Stimulated activated CD4-positive, alpha-beta T cell treated with anti-CD3 and anti-CD28 coated beads, Interleukin-12 subunit alpha, Interleukin-12 subunit beta, amount 100 ng/mL, for 48 hours (primary cell): ENCODE results near the gene PCDHGA8.
A peak's percentile ranks its signal among the peaks of the same experiment; 100 is the strongest.
"Not testable (repeated sequence)": the region's sequence is repeated elsewhere in the genome, so short reads cannot be mapped to it uniquely, and the experiment has no call there.

ENCODE experiments used
- DNase-seq, 3 donors: peaks; one replicate each; pipeline ENCODE4 v3.0.0-alpha.2; 2020; ENCODE audit warnings: low read depth in 2 of 3, low spot score in 1 of 3

PCDHGA8 gene

DNA sequence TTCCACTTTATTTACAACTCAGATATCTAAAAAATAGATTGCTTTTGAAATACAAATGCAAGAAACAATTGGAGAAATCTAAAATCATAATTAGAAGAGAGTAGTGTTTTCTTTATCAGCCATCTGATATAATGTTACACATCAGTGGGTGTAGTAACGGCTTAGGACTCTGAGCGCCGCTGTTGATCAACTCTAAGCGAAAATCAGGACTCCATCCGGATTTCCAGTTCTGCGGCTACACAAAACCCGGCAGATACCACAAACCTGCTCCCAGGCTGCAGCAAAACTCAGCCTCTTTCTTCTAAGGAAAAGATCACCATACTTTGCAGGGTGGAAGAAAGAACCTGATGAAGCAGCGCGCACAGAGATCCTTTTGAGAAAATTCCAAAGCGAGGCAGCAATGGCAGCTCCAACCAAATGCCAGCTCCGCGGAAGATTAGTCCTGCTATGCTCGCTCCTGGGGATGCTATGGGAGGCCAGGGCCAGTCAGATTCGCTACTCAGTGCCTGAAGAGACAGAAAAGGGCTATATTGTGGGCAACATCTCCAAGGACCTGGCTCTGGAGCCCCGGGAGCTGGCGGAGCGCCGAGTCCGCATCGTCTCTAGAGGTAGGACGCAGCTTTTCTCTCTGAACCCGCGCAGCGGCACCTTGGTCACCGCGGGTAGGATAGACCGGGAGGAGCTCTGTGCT lies 10.3 kb downstream of the PCDHGA8 start, which contains the start of gene PCDHGA9:
Gene PCDHGA9, plus strand, starts transcription at position 226 of the 691 bp plus-strand sequence. Its CDS starts 175 bp downstream, at position 401.
- no peak for DNase-seq

DNA sequence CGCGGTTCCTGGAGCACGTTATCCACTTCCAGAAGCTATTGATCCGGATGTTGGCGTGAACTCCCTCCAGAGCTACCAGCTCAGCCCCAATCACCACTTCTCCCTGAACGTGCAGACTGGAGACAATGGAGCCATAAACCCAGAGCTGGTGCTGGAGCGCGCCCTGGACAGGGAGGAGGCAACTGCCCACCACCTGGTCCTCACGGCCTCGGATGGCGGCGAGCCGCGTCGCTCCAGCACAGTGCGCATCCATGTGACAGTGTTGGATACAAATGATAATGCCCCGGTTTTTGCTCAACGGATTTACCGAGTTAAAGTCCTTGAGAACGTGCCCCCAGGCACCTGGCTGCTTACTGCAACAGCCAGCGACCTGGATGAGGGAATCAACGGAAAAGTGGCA lies 11.0 kb downstream of the PCDHGA8 start:
- DNase-seq, result no peak

DNA sequence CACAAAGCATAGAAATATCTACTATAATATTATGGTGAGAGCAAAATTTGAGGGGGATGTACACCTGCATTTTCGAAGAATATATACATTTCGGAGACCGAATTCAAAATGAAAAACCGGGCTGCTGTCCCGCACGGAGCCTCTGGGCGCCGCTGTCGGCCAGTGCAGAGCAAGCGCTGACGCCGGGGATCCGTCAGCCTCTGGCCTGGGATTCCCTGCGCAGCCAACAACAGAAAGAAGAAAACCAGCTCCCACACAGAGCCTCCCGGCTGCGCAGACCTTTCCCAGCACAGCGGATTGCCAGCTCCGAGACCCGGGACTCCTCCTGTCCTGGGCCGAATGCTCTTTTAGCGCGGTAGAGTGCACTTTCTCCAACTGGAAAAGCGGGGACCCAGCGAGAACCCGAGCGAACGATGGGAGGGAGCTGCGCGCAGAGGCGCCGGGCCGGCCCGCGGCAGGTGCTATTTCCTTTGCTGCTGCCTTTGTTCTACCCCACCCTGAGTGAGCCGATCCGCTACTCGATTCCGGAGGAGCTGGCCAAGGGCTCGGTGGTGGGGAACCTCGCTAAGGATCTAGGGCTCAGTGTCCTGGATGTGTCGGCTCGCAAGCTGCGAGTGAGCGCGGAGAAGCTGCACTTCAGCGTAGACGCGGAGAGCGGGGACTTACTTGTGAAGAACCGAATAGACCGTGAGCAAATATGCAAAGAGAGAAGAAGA lies 15.5 kb downstream of the PCDHGA8 start, which contains the start of gene PCDHGB6:
Gene PCDHGB6, plus strand, starts transcription at position 232 of the 716 bp plus-strand sequence. Its CDS starts 182 bp downstream, at position 414.
- DNase-seq, result peak in 1 of 3 donors; percentile 25

DNA sequence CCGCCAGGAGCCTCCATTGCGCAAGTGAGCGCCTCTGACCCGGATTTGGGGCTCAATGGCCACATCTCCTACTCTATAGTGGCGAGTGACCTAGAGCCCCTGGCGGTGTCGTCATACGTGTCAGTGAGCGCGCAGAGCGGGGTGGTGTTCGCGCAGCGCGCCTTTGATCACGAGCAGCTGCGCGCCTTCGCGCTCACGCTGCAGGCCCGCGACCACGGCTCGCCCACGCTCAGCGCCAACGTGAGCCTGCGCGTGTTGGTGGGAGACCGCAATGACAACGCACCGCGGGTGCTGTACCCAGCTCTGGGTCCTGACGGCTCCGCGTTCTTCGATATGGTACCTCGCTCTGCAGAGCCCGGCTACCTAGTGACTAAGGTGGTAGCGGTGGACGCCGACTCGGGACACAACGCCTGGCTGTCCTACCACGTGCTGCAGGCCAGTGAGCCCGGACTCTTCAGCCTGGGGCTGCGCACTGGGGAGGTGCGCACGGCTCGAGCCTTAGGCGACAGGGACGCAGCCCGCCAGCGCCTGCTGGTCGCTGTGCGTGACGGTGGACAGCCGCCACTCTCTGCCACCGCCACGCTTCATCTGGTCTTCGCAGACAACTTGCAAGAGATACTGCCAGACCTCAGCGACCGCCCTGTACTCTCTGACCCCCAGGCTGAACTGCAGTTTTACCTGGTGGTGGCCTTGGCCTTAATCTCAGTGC lies 17.3 kb downstream of the PCDHGA8 start:
- DNase-seq, result no peak

DNA sequence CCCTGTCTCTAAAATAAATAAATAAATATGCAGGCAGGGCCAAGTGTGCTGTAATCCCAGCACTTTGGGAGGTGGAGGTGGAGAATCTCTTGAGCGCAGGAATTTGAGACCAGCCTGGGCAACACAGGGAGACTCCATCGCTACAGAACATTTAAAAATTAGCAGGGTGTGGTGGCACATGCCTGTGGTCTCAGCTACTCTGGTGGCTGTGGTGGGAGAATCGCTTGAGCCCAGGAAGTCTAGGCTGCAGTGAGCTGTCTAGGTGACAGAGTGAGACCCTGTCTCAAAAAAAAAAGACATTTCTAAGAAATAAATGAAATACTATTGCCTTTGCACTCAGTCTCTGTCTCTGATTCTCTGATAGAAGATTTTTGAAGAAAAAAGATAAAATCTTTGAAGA lies 19.1 kb downstream of the PCDHGA8 start:
- DNase-seq, result no peak

DNA sequence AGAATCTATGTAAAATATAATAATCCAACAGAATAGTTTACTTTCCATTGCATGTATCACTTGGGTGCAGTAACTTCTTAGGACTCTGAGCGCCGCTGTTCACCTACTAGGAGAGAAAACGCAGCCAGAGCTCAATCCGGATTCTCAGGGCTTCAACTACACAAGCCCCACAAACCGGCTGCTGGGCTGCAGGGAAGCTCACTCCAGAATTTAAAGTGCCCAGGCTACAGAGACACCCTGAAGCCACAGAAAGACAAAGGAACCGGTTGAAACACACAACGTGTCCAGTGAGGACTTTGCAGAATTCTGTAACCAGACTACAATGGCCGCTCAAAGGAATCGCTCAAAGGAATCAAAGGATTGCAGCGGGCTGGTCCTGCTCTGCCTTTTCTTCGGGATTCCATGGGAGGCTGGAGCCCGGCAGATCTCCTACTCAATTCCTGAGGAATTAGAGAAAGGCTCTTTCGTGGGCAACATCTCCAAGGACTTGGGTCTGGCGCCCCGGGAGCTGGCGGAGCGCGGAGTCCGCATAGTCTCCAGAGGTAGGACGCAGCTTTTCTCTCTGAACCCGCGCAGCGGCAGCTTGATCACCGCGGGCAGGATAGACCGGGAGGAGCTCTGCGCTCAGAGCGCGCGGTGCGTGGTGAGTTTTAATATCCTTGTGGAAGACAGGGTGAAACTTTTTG lies 20.6 kb downstream of the PCDHGA8 start, which contains the start of gene PCDHGA10:
Gene PCDHGA10, plus strand, starts transcription at position 134 of the 686 bp plus-strand sequence. Its CDS starts 189 bp downstream, at position 323.
- peak in 1 of 3 donors; percentile 33 for DNase-seq

DNA sequence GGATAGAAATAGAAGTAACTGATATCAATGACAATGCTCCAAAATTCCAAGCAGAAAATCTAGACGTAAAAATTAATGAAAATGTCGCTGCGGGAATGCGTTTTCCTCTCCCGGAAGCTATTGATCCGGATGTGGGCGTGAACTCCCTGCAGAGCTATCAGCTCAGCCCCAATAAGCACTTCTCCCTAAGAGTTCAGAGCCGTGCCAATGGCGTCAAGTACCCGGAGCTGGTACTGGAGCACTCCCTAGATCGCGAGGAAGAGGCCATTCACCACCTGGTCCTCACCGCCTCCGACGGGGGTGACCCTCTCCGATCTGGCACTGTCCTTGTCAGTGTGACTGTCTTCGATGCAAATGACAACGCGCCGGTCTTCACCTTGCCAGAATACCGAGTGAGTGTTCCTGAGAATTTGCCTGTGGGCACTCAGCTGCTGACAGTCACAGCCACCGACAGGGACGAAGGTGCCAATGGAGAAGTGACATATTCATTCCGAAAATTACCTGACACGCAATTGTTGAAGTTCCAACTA lies 21.2 kb downstream of the PCDHGA8 start:
- DNase-seq, result no peak

DNA sequence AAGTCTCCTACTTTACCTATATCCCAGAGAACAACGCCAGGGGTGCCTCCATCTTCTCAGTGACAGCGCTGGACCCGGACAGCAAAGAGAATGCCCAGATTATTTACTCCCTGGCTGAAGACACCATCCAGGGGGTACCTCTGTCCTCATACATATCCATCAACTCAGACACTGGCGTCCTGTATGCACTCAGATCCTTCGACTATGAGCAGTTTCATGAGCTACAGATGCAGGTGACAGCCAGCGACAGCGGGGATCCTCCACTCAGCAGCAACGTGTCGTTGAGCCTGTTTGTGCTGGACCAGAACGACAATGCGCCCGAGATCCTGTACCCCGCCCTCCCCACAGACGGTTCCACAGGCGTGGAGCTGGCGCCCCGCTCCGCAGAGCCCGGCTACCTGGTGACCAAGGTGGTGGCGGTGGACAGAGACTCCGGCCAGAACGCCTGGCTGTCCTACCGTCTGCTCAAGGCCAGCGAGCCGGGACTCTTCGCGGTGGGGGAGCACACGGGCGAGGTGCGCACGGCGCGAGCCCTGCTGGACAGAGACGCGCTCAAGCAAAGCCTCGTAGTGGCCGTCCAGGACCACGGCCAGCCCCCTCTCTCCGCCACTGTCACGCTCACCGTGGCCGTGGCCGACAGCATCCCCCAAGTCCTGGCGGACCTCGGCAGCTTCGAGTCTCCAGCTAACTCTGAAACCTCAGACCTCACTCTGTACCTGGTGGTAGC lies 22.3 kb downstream of the PCDHGA8 start:
- not testable (repeated sequence) for DNase-seq

DNA sequence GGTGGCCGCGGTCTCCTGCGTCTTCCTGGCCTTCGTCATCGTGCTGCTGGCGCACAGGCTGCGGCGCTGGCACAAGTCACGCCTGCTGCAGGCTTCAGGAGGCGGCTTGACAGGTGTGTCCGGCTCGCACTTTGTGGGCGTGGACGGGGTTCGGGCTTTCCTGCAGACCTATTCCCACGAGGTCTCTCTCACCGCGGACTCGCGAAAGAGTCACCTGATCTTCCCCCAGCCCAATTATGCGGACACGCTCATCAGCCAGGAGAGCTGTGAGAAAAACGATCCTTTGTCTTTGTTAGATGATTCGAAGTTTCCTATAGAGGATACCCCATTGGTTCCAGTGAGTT lies 22.8 kb downstream of the PCDHGA8 start:
- DNase-seq, result not testable (repeated sequence)

DNA sequence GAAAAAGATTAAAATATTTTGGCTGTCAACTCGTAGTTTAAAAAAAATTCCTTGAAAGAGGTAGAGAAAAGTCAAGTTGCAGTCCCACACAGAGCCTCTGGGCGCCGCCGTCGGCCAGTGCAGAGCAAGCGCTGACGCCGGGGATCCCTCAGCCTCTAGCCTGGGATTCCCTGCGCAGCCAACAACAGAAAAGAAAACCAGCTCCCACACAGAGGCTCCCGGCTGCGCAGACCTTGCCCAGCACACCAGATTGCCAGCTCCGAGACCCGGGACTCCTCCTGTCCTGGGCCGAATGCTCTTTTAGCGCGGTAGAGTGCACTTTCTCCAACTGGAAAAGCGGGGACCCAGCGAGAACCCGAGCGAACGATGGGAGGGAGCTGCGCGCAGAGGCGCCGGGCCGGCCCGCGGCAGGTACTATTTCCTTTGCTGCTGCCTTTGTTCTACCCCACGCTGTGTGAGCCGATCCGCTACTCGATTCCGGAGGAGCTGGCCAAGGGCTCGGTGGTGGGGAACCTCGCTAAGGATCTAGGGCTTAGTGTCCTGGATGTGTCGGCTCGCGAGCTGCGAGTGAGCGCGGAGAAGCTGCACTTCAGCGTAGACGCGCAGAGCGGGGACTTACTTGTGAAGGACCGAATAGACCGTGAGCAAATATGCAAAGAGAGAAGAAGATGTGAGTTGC lies 25.2 kb downstream of the PCDHGA8 start, which contains the start of gene PCDHGB7:
Gene PCDHGB7, plus strand, starts transcription at position 184 of the 679 bp plus-strand sequence. Its CDS starts 183 bp downstream, at position 367.
- DNase-seq, result peak; percentile 27 to 43 (median 39)

DNA sequence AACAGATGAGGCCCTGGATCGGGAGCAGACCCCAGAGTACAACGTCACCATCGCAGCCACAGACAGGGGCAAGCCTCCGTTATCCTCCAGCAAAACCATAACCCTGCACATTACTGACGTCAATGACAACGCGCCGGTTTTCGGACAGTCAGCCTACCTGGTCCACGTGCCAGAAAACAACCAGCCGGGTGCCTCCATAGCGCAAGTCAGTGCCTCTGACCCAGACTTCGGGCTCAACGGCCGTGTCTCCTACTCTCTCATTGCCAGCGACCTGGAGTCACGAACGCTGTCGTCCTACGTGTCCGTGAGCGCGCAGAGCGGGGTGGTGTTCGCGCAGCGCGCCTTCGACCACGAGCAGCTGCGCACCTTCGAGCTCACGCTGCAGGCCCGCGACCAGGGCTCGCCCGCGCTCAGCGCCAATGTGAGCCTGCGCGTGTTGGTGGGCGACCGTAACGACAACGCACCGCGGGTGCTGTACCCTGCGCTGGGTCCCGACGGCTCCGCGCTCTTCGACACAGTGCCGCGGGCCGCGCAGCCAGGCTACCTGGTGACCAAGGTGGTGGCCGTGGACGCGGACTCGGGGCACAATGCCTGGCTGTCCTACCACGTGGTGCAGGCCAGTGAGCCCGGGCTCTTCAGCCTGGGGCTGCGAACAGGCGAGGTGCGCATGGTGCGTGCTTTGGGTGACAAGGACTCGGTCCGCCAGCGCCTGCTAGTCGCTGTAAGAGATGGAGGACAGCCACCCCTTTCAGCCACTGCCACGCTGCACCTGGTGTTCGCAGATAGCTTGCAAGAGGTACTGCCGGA lies 26.8 kb downstream of the PCDHGA8 start:
- DNase-seq, result no peak

DNA sequence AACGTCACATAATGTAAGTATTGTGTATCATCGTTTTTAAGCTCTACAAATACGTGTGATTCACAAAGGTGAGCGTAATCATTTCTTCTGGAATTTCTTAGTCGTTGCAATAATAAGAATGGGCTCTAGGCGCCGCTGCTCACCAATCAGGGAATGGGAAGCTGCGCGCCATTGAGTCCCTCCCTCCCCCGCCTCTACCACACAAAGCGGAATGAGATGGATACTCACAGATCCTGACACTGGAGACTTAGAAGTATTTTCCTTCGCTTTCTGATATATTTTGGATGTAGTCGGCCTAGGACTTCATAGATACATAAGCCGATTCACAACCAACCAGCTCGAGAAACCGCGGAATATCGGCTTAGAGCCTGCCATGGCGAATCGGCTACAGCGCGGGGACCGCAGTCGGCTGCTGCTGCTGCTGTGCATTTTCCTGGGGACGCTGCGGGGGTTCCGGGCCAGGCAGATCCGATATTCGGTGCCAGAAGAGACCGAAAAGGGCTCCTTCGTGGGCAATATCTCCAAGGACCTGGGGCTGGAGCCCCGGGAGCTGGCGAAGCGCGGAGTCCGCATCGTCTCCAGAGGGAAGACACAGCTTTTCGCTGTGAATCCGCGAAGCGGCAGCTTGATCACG lies 28.5 kb downstream of the PCDHGA8 start, which contains the start of gene PCDHGA11:
Gene PCDHGA11, plus strand, starts transcription at position 197 of the 634 bp plus-strand sequence. Its CDS starts 177 bp downstream, at position 374.
- DNase-seq, result peak in 2 of 3 donors; percentile 36 to 53

DNA sequence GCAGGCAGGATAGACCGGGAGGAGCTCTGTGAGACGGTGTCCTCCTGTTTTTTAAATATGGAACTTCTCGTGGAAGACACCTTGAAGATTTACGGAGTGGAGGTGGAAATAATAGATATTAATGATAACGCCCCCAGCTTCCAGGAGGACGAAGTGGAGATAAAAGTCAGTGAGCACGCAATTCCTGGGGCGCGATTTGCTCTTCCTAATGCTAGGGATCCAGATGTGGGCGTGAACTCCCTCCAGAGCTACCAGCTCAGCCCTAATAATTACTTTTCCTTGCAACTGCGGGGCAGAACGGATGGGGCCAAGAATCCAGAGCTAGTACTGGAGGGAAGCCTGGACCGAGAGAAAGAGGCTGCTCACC lies 29.0 kb downstream of the PCDHGA8 start:
- DNase-seq, result no peak

DNA sequence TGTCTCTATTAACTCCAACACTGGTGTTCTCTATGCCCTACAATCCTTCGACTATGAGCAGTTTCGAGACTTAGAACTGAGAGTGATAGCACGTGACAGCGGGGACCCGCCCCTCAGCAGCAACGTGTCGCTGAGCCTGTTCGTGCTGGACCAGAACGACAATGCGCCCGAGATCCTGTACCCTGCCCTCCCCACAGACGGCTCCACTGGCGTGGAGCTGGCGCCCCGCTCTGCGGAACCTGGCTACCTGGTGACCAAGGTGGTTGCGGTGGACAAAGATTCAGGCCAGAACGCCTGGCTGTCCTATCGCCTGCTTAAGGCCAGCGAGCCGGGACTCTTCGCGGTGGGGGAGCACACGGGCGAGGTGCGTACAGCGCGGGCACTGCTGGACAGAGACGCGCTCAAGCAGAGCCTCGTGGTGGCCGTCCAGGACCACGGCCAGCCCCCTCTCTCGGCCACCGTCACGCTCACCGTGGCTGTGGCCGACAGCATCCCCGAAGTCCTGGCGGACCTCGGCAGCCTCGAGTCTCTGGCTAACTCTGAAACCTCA lies 30.4 kb downstream of the PCDHGA8 start:
- DNase-seq, result no peak

DNA sequence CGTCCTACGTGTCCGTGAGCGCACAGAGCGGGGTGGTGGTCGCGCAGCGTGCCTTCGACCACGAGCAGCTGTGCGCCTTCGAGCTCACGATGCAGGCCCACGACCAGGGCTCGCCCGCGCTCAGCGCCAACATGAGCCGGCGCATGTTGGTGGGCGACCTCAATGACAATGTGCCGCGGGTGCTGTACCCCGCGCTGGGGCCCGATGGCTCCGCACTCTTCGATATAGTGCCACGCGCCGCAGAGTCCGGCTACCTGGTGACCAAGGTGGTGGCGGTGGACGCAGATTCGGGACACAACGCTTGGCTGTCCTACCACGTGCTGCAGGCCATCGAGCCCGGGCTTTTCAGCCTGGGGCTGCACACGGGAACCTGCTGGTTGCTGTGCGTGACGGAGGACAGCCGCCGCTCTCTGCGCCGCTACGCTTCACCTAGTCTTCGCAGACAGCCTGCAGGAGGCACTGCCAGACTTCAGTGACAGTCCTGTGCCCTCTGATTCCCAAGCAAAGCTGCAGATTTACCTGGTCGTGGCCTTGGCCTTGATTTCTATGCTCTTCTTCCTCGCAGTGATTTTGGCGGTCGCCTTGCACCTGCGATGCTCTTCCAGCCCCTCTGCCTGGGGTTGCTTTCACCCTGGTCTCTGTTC lies 35.5 kb downstream of the PCDHGA8 start:
- DNase-seq, result no peak

DNA sequence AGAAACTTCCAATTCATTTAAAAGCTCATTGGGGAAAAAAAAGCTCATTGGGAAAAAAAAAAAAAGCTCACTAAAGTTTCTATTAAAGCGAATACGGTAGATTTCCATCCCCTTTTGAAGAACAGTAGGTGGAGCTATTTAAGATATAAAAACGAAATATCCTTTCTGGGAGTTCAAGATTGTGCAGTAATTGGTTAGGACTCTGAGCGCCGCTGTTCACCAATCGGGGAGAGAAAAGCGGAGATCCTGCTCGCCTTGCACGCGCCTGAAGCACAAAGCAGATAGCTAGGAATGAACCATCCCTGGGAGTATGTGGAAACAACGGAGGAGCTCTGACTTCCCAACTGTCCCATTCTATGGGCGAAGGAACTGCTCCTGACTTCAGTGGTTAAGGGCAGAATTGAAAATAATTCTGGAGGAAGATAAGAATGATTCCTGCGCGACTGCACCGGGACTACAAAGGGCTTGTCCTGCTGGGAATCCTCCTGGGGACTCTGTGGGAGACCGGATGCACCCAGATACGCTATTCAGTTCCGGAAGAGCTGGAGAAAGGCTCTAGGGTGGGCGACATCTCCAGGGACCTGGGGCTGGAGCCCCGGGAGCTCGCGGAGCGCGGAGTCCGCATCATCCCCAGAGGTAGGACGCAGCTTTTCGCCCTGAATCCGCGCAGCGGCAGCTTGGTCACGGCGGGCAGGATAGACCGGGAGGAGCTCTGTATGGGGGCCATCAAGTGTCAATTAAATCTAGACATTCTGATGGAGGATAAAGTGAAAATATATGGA lies 38.1 kb downstream of the PCDHGA8 start, which contains the start of gene PCDHGA12:
Gene PCDHGA12, plus strand, starts transcription at position 176 of the 782 bp plus-strand sequence. Its CDS starts 253 bp downstream, at position 429.
- DNase-seq, result no peak
